ENCODE data around the gene COL11A2. TPM values are rescaled to one million over a fixed set of nuclear protein-coding genes. Genes with fewer than 3 reads are reported as not detected.

Gene COL11A2
- total RNA-seq, 4 donors from 2014 or later: 0.23 to 0.61 (median 0.41) TPM

- DNase-seq: no peak
- Histone ChIP-seq H3K36me3 (no peaks in the 10 kb centered on the region), H3K9me3 (no peaks in the 10 kb centered on the region), H3K27ac (no peak overlapping the region), H3K4me1 (no peaks in the 10 kb centered on the region), H3K4me3 (no peak overlapping the region), H3K27me3 (peaks cover 0 to 27% (median 0%) of the 10 kb centered on the region in 4 donors)
- WGBS, 2 donors: 19 to 27% methylated on average over 1 of the region's 1 CpG
- intact Hi-C loops (cut with DNase I): no loop called here
- TF ChIP-seq CTCF (IDR thresholded peaks at IDR 0.05) (no peak), POLR2A (IDR thresholded peaks at IDR 0.05) (no peak)
Measured at GRCh38 chr6:33144373-33144772, 47.9 kb downstream of the COL11A2 start.

- no peak for TF ChIP-seq CTCF (IDR thresholded peaks at IDR 0.05)
- intact Hi-C loops (cut with DNase I): no loop called here
- Histone ChIP-seq H3K9me3 (no peaks in the 10 kb centered on the region), H3K27ac (no peak overlapping the region), H3K4me3 (no peak overlapping the region), H3K36me3 (no peaks in the 10 kb centered on the region), H3K27me3 (peaks cover 0 to 21% (median 0%) of the 10 kb centered on the region in 4 donors), H3K4me1 (no peaks in the 10 kb centered on the region)
- no peak for DNase-seq
- 74 to 77% methylated on average over 12 to 14 of the region's 14 CpGs for WGBS, 2 donors
Measured at GRCh38 chr6:33143113-33143770, 49.0 kb downstream of the COL11A2 start.

- no peak for TF ChIP-seq POLR2A (IDR thresholded peaks at IDR 0.05)
- TF ChIP-seq CTCF (IDR thresholded peaks at IDR 0.05): no peak
- Histone ChIP-seq H3K27ac (no peak overlapping the region), H3K36me3 (no peaks in the 10 kb centered on the region), H3K27me3 (peaks cover 0 to 21% (median 0%) of the 10 kb centered on the region in 4 donors), H3K4me3 (no peak overlapping the region), H3K4me1 (no peaks in the 10 kb centered on the region), H3K9me3 (no peaks in the 10 kb centered on the region)
- no peak for DNase-seq
- 43 to 58% methylated on average over 5 of the region's 5 CpGs for WGBS, 2 donors
- intact Hi-C loops (cut with DNase I): no loop called here
Measured at GRCh38 chr6:33142501-33143070, 49.7 kb downstream of the COL11A2 start.

GRCh38 chr6:33140556-33140955 is 51.7 kb downstream of the COL11A2 start:
- H3K36me3 ChIP-seq: no peaks in the 10 kb centered on the region
- TF ChIP-seq CTCF (IDR thresholded peaks at IDR 0.05): no peak
- no peak for TF ChIP-seq POLR2A (IDR thresholded peaks at IDR 0.05)
- DNase-seq: no peak
- no peaks in the 10 kb centered on the region for H3K9me3 ChIP-seq
- H3K4me1 ChIP-seq: no peaks in the 10 kb centered on the region
- H3K4me3 ChIP-seq: no peak overlapping the region
- no peak overlapping the region for H3K27ac ChIP-seq
- WGBS, 2 donors: 74 to 84% methylated on average over 7 of the region's 7 CpGs
- peaks cover 0 to 21% (median 0%) of the 10 kb centered on the region in 4 donors for H3K27me3 ChIP-seq
- intact Hi-C loops (cut with DNase I): no loop called here

DNA sequence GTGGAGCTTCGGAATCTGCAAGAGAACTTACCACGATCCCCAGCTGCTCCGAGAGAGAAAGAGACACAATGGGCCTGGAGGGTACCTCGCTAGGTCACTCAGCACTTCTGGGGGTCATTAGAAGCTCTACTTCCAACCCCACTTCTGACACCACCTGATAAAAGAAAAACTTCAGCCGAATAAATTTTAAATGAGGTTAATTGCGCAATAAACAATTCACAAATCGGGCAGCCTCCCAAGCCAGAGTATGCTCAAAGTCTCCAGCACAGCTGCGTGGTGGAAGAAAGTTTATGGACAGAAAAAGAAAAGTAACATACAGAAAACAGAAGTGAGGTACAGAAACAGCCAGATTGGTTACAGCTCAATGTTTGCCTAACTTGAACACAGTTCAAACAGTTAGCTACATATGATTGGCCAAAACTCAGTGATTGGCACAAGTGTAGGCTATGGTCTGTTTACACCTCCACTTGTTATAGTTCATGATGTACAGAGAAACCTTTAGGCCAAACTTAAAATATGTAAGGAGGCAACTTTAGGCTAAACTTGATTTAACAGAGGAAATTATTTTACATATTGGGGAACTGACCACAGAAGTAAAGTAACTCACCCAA is 52.6 kb downstream of the COL11A2 start:
- Histone ChIP-seq H3K27me3 (peaks cover 0 to 21% (median 0%) of the 10 kb centered on the region in 4 donors), H3K4me3 (no peak overlapping the region), H3K36me3 (no peaks in the 10 kb centered on the region), H3K27ac (no peak overlapping the region), H3K4me1 (no peaks in the 10 kb centered on the region), H3K9me3 (no peaks in the 10 kb centered on the region)
- DNase-seq: no peak
- intact Hi-C loops (cut with DNase I): no loop called here
- TF ChIP-seq CTCF (IDR thresholded peaks at IDR 0.05) (no peak), POLR2A (IDR thresholded peaks at IDR 0.05) (no peak)
- WGBS, 2 donors: 62 to 74% methylated on average over 8 of the region's 8 CpGs
